ENCODE measurements around the gene NTN1. TPM values are rescaled to one million over a fixed set of nuclear protein-coding genes. Genes with fewer than 3 reads are reported as not detected.

NTN1 gene
- total and polyA plus RNA-seq, 2 of the 4 experiments (the other 2 are of a cell fraction) = under 0.01 to 0.07 TPM

GRCh38 chr17:9056566-9056965 is 35.3 kb downstream of the NTN1 start:
- no TSS peak for BruUV-seq (replicated peaks)
- no peak overlapping the region for H2BK5ac ChIP-seq (ENCODE audit: low read depth, low read length, poor library complexity, severe bottlenecking)
- H2AFZ ChIP-seq (replicated peaks; ENCODE audit: low read length, poor library complexity) = no peak overlapping the region
- H4K8ac ChIP-seq (ENCODE audit: low read depth in 2 of 2, low read length in 2 of 2) = no peak overlapping the region
- H2BK20ac ChIP-seq (ENCODE audit: low read depth, low read length) = no peak overlapping the region
- H3K27ac ChIP-seq (ENCODE audit: insufficient read depth, low read length) = no peak overlapping the region
- no peak for TF ChIP-seq CHD1 (IDR thresholded peaks at IDR 0.05; ENCODE audit: low read depth, low read length)
- TF ChIP-seq BHLHE40 (IDR thresholded peaks at IDR 0.05; ENCODE audit: low read depth, low read length) = no peak
- no peak for TF ChIP-seq RFX5 (IDR thresholded peaks at IDR 0.05; ENCODE audit: low read depth, low read length)
- TF ChIP-seq POLR2A (IDR thresholded peaks at IDR 0.05; ENCODE audit: low read depth, low read length) = no peak
- TF ChIP-seq SMC3 (IDR thresholded peaks at IDR 0.05; ENCODE audit: low read depth, low read length) = no peak
- no peak for TF ChIP-seq MAZ (IDR thresholded peaks at IDR 0.05; ENCODE audit: borderline replicate concordance, low read depth, low read length)
- TF ChIP-seq RCOR1 (IDR thresholded peaks at IDR 0.05; ENCODE audit: insufficient replicate concordance, low read length) = no peak
- H3K56ac ChIP-seq (ENCODE audit: extremely low read depth, insufficient read depth, low read length) = no peak overlapping the region
- ChIA-PET CTCF (no interaction called here), POLR2A (ENCODE audit: unreplicated experiment) (no interaction called here)
- no peak overlapping the region for H2AK9ac ChIP-seq (replicated peaks; ENCODE audit: low read depth, low read length, poor library complexity)
- H3K79me1 ChIP-seq (ENCODE audit: low read depth in 1 of 2, low read length in 2 of 2) = no peaks in the 10 kb centered on the region
- WGBS, 2 experiments (ENCODE audit: extremely low coverage in 2 of 2, insufficient read length in 1 of 2) = 33% methylated on average over 2 of the region's 12 CpGs; no CpG with 5 or more reads in 1 of the 2 experiments
- H4K20me1 ChIP-seq (ENCODE audit: insufficient read depth, low read length) = no peaks in the 10 kb centered on the region
- no peak overlapping the region for H2BK120ac ChIP-seq (ENCODE audit: low read depth, low read length)
- H4K91ac ChIP-seq (ENCODE audit: insufficient read depth, low read depth, low read length) = no peak overlapping the region
- no peaks in the 10 kb centered on the region for H3K9me1 ChIP-seq (ENCODE audit: insufficient read depth, low read length)
- peaks cover 8% of the 10 kb centered on the region for H3K9me3 ChIP-seq (ENCODE audit: control insufficient read depth, insufficient read depth, low read length)
- H3K23ac ChIP-seq (ENCODE audit: low read depth, low read length) = no peak overlapping the region
- intact Hi-C loops (cut with micrococcal nuclease) (no loop called here), in situ Hi-C loops (cut with MboI; ENCODE audit: low sequenced_read_pairs) (no loop called here), dilution Hi-C loops (cut with HindIII; ENCODE audit: low sequenced_read_pairs, unreplicated experiment) (no loop called here)
- no peaks in the 10 kb centered on the region for H3K36me3 ChIP-seq (ENCODE audit: control insufficient read depth, insufficient read depth, low read length)
- DNase-seq (no peak), ATAC-seq (ENCODE audit: low read depth) (no peak)
- H3K4me2 ChIP-seq (ENCODE audit: low read depth, low read length) = no peak overlapping the region
- no peaks in the 10 kb centered on the region for H3K4me1 ChIP-seq (ENCODE audit: control insufficient read depth, insufficient read depth, low read length)
- H3K18ac ChIP-seq (ENCODE audit: low read depth, low read length) = no peak overlapping the region
- no peak overlapping the region for H3K4ac ChIP-seq (ENCODE audit: low read depth, low read length)
- no peak overlapping the region for H2AK5ac ChIP-seq (ENCODE audit: low read depth, low read length)
- H2BK15ac ChIP-seq (ENCODE audit: low read depth, low read length) = no peak overlapping the region
- no peak overlapping the region for H3K4me3 ChIP-seq (ENCODE audit: insufficient read depth, low read depth, low read length)
- H3K9ac ChIP-seq (ENCODE audit: low read depth, low read length) = no peak overlapping the region
- H3K27me3 ChIP-seq (ENCODE audit: control insufficient read depth, insufficient read depth, low read length) = no peaks in the 10 kb centered on the region
- H4K5ac ChIP-seq (ENCODE audit: low read depth, low read length) = no peak overlapping the region
- H3K14ac ChIP-seq (replicated peaks; ENCODE audit: low read depth, low read length) = no peak overlapping the region
